Activated CD4-positive, alpha-beta T cell treated with anti-CD3 and anti-CD28 coated beads, Interleukin-2, amount 10 ng/mL, durations not matched to agents 24 days and 14 days (primary cell): ENCODE measurements around the gene SRSF5. TPM values are rescaled to one million over a fixed set of nuclear protein-coding genes. Genes with fewer than 3 reads are reported as not detected.

ENCODE experiments used
- total RNA-seq: library from RNA; stranded (reverse); gene quantifications from 2 replicates; pipeline ENCODE4 v1.2.3, GENCODE V29; 2022

The SRSF5 gene
- total RNA-seq, 1 donor from 2014 or later, result 319 TPM

Other genes starting within 250 kb of the SRSF5 start
- 0.05 TPM in 1 of 2 replicates, not detected in the other for gene CCDC177, start 192.3 kb upstream of the SRSF5 start, total RNA-seq
- gene SUSD6, start 155.5 kb upstream of the SRSF5 start, total RNA-seq, result 73.4 and 78.9 TPM in 2 replicates
- not detected in 2 replicates for gene SLC10A1, start 30.1 kb downstream of the SRSF5 start, total RNA-seq
- gene SMOC1, start 112.3 kb downstream of the SRSF5 start, total RNA-seq, result not detected in 2 replicates